Measurements from ENCODE around the gene AGPS. TPM values are rescaled to one million over a fixed set of nuclear protein-coding genes. Genes with fewer than 3 reads are reported as not detected.
"Not testable (repeated sequence)": the region's sequence is repeated elsewhere in the genome, so short reads cannot be mapped to it uniquely, and the experiment has no call there.

AGPS gene
- total RNA-seq, 1 experiment from 2014 or later: 107 TPM

- no TSS peak for BruUV-seq (replicated peaks)
- POLR2A ChIA-PET (ENCODE audit: unreplicated experiment): no interaction called here
- CTCF ChIA-PET: interaction anchor here (0.6 kb wide), 1 partner anchor 24 kb away, joined by 5 read pairs; no protein-coding TSS in a partner anchor
Measured at GRCh38 chr2:177352441-177353186, 40.0 kb upstream of the AGPS start.

DNA sequence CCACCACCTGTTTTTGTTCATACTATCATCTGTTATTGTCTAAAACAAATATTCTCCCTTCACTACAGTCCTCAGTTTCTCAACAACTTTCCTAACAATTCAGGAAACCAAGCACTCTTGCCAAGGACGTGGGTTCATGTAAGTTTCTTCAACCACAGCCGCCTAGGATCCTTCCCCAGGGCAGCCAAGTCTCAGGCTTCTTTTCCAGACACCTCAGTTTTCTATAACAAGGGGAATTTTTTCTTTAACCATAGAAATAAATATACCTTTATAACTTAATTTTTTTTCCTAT, 39.4 kb upstream of the AGPS start:
- Histone ChIP-seq H3K79me2 (ENCODE audit: low read depth) (no peaks in the 10 kb centered on the region), H3K27ac (no peak overlapping the region), H3K27me3 (ENCODE audit: insufficient read depth, low read depth) (no peaks in the 10 kb centered on the region), H2AFZ (no peak overlapping the region), H3K4me3 (no peak overlapping the region), H3K4me1 (replicated peaks; ENCODE audit: insufficient read depth) (no peaks in the 10 kb centered on the region), H3K9me3 (ENCODE audit: insufficient read depth, low read depth) (no peaks in the 10 kb centered on the region), H3K36me3 (ENCODE audit: low read depth) (no peaks in the 10 kb centered on the region), H4K20me1 (ENCODE audit: insufficient read depth) (no peaks in the 10 kb centered on the region), H3K4me2 (no peak overlapping the region), H3K9me2 (ENCODE audit: insufficient read depth) (no peaks in the 10 kb centered on the region), H3F3A (ENCODE audit: insufficient read depth, low read depth) (peaks cover 12% of the 10 kb centered on the region; the same call in 1 of the 2 replicates)
- TF ChIP-seq EZH2 (IDR thresholded peaks at IDR 0.05; ENCODE audit: low read depth): no peak
- TF ChIP-seq, protein P1, sequence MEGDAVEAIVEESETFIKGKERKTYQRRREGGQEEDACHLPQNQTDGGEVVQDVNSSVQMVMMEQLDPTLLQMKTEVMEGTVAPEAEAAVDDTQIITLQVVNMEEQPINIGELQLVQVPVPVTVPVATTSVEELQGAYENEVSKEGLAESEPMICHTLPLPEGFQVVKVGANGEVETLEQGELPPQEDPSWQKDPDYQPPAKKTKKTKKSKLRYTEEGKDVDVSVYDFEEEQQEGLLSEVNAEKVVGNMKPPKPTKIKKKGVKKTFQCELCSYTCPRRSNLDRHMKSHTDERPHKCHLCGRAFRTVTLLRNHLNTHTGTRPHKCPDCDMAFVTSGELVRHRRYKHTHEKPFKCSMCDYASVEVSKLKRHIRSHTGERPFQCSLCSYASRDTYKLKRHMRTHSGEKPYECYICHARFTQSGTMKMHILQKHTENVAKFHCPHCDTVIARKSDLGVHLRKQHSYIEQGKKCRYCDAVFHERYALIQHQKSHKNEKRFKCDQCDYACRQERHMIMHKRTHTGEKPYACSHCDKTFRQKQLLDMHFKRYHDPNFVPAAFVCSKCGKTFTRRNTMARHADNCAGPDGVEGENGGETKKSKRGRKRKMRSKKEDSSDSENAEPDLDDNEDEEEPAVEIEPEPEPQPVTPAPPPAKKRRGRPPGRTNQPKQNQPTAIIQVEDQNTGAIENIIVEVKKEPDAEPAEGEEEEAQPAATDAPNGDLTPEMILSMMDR (conservative IDR thresholded peaks at IDR 0.05): no peak
- no TSS peak for BruUV-seq (replicated peaks)
- CTCF ChIA-PET: interaction anchor here (0.6 kb wide), 1 partner anchor 23 kb away, joined by 5 read pairs; no protein-coding TSS in a partner anchor
- no peak for DNase-seq
- POLR2A ChIA-PET (ENCODE audit: unreplicated experiment): no interaction called here
- intact Hi-C loops (cut with micrococcal nuclease; ENCODE audit: unreplicated experiment): no loop called here

More at GRCh38 chr2:177352441-177353186, 40.0 kb upstream of the AGPS start:
- no peak overlapping the region for H3K4me3 ChIP-seq
- H3K79me2 ChIP-seq (ENCODE audit: low read depth): no peaks in the 10 kb centered on the region
- no peaks in the 10 kb centered on the region for H4K20me1 ChIP-seq (ENCODE audit: insufficient read depth)
- H2AFZ ChIP-seq: no peak overlapping the region
- H3K27me3 ChIP-seq (ENCODE audit: insufficient read depth, low read depth): no peaks in the 10 kb centered on the region
- H3K9me2 ChIP-seq (ENCODE audit: insufficient read depth): no peaks in the 10 kb centered on the region
- H3K9me3 ChIP-seq (ENCODE audit: insufficient read depth, low read depth): no peaks in the 10 kb centered on the region
- H3K4me2 ChIP-seq: no peak overlapping the region
- no peak for TF ChIP-seq EZH2 (IDR thresholded peaks at IDR 0.05; ENCODE audit: low read depth)
- TF ChIP-seq, protein P1 (conservative IDR thresholded peaks at IDR 0.05): no peak
- H3K36me3 ChIP-seq (ENCODE audit: low read depth): no peaks in the 10 kb centered on the region
- no peak for DNase-seq
- no peaks in the 10 kb centered on the region for H3K4me1 ChIP-seq (replicated peaks; ENCODE audit: insufficient read depth)
- intact Hi-C loops (cut with micrococcal nuclease; ENCODE audit: unreplicated experiment): no loop called here
- no peak overlapping the region for H3K27ac ChIP-seq
- H3F3A ChIP-seq (ENCODE audit: insufficient read depth, low read depth): peaks cover 12% of the 10 kb centered on the region; the same call in 1 of the 2 replicates

DNA sequence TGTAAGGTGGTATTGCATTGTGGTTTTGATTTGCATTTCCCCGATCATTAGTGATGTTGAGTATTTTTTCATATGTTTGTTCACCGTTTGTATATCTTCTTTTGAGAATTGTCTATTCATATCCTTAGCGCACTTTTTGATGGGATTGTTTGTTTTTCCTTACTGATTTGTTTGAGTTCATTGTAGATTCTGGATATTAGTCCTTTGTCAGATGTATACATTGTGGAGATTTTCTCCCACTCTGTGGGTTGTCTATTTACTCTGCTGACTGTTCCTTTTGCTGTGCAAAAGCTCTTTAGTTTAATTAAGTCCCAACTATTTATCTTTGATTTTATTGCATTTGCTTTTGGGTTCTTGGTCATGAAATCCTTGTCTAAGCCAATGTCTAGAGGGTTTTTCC, 38.0 kb upstream of the AGPS start:
- H2AFZ ChIP-seq; H3K9me2 ChIP-seq (ENCODE audit: insufficient read depth); H3K4me2 ChIP-seq; POLR2A ChIA-PET (ENCODE audit: unreplicated experiment); BruUV-seq (replicated peaks); H3K4me3 ChIP-seq; H3K27ac ChIP-seq; H3K27me3 ChIP-seq (ENCODE audit: insufficient read depth, low read depth); DNase-seq; H3K4me1 ChIP-seq (replicated peaks; ENCODE audit: insufficient read depth); H4K20me1 ChIP-seq (ENCODE audit: insufficient read depth); H3K9me3 ChIP-seq (ENCODE audit: insufficient read depth, low read depth); intact Hi-C loops (cut with micrococcal nuclease; ENCODE audit: unreplicated experiment); H3K36me3 ChIP-seq (ENCODE audit: low read depth); H3K79me2 ChIP-seq (ENCODE audit: low read depth): not testable (repeated sequence)
- CTCF ChIA-PET: interaction anchor here (0.7 kb wide), 1 partner anchor 82 kb away, joined by 6 read pairs; no protein-coding TSS in a partner anchor
- H3F3A ChIP-seq (ENCODE audit: insufficient read depth, low read depth): peaks cover 12% of the 10 kb centered on the region; the same call in 1 of the 2 replicates

All from PC-9 (cell line).